Measurements from ENCODE around the gene ARFGAP1.

DNA sequence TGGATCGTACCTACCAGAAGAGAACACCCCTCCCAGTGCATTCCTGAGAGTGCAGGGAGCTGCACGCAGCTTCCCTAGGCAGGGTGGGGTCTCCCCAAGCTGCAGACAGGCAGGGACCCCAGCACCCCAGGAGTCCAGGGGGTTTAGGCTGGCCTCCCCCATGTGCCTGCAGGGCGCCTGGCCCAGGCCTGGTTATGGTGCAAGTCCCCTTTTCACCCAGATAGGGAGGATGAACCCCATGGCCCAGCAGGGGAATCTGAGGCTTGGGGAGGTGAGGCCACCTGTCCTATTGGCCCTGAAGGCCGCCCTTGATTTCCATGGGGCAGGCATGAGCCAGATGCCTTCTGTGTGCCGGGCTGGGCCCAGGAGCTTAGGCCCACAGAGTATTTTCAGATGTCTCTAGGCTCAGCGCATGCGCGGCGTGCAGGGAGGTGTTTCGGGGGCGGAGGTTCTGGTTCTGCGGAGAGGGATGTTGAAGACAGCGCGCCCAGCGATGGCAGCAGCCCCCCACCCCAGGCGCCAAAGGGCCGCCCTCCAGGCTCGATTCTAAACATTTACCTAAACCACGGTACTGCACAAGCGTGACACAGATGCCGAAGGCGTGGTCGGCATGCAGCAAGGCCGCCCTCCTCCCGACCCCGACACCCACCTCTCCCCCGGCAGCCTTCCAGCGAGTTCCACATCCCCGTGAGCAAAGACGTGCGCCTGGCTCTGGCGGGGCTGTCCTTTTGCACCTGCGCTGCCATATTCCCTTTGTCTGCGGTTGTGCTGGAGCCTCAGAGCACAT is 49.7 kb downstream of the ARFGAP1 start:
- TF ChIP-seq MAX (CRISPR knock-in tag; IDR thresholded peaks at IDR 0.05): no peak
- TF ChIP-seq, protein P1, sequence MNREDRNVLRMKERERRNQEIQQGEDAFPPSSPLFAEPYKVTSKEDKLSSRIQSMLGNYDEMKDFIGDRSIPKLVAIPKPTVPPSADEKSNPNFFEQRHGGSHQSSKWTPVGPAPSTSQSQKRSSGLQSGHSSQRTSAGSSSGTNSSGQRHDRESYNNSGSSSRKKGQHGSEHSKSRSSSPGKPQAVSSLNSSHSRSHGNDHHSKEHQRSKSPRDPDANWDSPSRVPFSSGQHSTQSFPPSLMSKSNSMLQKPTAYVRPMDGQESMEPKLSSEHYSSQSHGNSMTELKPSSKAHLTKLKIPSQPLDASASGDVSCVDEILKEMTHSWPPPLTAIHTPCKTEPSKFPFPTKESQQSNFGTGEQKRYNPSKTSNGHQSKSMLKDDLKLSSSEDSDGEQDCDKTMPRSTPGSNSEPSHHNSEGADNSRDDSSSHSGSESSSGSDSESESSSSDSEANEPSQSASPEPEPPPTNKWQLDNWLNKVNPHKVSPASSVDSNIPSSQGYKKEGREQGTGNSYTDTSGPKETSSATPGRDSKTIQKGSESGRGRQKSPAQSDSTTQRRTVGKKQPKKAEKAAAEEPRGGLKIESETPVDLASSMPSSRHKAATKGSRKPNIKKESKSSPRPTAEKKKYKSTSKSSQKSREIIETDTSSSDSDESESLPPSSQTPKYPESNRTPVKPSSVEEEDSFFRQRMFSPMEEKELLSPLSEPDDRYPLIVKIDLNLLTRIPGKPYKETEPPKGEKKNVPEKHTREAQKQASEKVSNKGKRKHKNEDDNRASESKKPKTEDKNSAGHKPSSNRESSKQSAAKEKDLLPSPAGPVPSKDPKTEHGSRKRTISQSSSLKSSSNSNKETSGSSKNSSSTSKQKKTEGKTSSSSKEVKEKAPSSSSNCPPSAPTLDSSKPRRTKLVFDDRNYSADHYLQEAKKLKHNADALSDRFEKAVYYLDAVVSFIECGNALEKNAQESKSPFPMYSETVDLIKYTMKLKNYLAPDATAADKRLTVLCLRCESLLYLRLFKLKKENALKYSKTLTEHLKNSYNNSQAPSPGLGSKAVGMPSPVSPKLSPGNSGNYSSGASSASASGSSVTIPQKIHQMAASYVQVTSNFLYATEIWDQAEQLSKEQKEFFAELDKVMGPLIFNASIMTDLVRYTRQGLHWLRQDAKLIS (CRISPR knock-in tag; IDR thresholded peaks at IDR 0.05; ENCODE audit: borderline replicate concordance): no peak
- no peak for TF ChIP-seq CTCF (IDR thresholded peaks at IDR 0.05)
- TF ChIP-seq FOXK1 (CRISPR knock-in tag; IDR thresholded peaks at IDR 0.05): no peak
- TF ChIP-seq ATF3 (CRISPR knock-in tag; conservative IDR thresholded peaks at IDR 0.05): no peak
- TF ChIP-seq, protein P2, sequence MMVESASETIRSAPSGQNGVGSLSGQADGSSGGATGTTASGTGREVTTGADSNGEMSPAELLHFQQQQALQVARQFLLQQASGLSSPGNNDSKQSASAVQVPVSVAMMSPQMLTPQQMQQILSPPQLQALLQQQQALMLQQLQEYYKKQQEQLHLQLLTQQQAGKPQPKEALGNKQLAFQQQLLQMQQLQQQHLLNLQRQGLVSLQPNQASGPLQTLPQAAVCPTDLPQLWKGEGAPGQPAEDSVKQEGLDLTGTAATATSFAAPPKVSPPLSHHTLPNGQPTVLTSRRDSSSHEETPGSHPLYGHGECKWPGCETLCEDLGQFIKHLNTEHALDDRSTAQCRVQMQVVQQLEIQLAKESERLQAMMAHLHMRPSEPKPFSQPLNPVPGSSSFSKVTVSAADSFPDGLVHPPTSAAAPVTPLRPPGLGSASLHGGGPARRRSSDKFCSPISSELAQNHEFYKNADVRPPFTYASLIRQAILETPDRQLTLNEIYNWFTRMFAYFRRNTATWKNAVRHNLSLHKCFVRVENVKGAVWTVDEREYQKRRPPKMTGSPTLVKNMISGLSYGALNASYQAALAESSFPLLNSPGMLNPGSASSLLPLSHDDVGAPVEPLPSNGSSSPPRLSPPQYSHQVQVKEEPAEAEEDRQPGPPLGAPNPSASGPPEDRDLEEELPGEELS (CRISPR knock-in tag; IDR thresholded peaks at IDR 0.05): no peak
